Stomach smooth muscle (tissue), 2 donors: Measurements from ENCODE around the gene WNT6.

Experiments used
- H3K27ac ChIP-seq: one replicate; pipeline ENCODE4 v1.7.0; 2013; ENCODE audit warnings: mild to moderate bottlenecking, low read length, inconsistent platforms
- H3K27me3 ChIP-seq, 2 donors: one replicate each; pipeline ENCODE4 v1.7.0; 2013; ENCODE audit warnings: low read length in 2 of 2; ENCODE audit not compliant: insufficient read depth in 2 of 2, control insufficient read depth in 1 of 2
- H3K36me3 ChIP-seq, 2 donors: one replicate each; pipeline ENCODE4 v1.7.0; 2013; ENCODE audit warnings: low read length in 2 of 2; ENCODE audit not compliant: control insufficient read depth in 2 of 2, insufficient read depth in 2 of 2
- H3K4me1 ChIP-seq: one replicate; pipeline ENCODE4 v1.7.0; 2013; ENCODE audit warnings: low read length; ENCODE audit not compliant: control insufficient read depth, insufficient read depth
- H3K4me3 ChIP-seq, 2 donors: one replicate each; pipeline ENCODE4 v1.7.0; 2013; ENCODE audit warnings: low read length in 2 of 2
- H3K9ac ChIP-seq, 2 donors: one replicate each; pipeline ENCODE4 v1.7.0; 2013; ENCODE audit warnings: low read length in 2 of 2, mild to moderate bottlenecking in 1 of 2
- H3K9me3 ChIP-seq, 2 donors: one replicate each; pipeline ENCODE4 v1.7.0; 2013; ENCODE audit warnings: low read length in 2 of 2; ENCODE audit not compliant: control insufficient read depth in 2 of 2
- donor health status: healthy.
- donor health status: Pancreatic carcinoma.

Gene WNT6

GRCh38 chr2:218908721-218909619, 49.4 kb downstream of the WNT6 start:
- peaks cover 4 to 8% of the 10 kb centered on the region in 2 donors for H3K27me3 ChIP-seq
- H3K4me3 ChIP-seq: peak overlapping the region; percentile 79 to 86
- H3K27ac ChIP-seq: peak overlapping the region; percentile 24
- no peaks in the 10 kb centered on the region for H3K36me3 ChIP-seq
- H3K9me3 ChIP-seq: no peaks in the 10 kb centered on the region
- H3K9ac ChIP-seq: peak overlapping the region; percentile 62 to 71
- peaks cover 11% of the 10 kb centered on the region for H3K4me1 ChIP-seq

- H3K9me3 ChIP-seq: no peaks in the 10 kb centered on the region
- H3K27me3 ChIP-seq: peaks cover 2% of the 10 kb centered on the region in 2 donors
- H3K9ac ChIP-seq: no peak overlapping the region
- no peak overlapping the region for H3K27ac ChIP-seq
- peaks cover 11% of the 10 kb centered on the region for H3K4me1 ChIP-seq
- no peaks in the 10 kb centered on the region for H3K36me3 ChIP-seq
- no peak overlapping the region for H3K4me3 ChIP-seq
Measured at GRCh38 chr2:218910741-218911140, 51.1 kb downstream of the WNT6 start.

GRCh38 chr2:218920504-218920903, 60.9 kb downstream of the WNT6 start:
- Histone ChIP-seq H3K9ac (no peak overlapping the region), H3K9me3 (no peaks in the 10 kb centered on the region), H3K4me3 (no peak overlapping the region), H3K4me1 (no peaks in the 10 kb centered on the region), H3K27ac (no peak overlapping the region), H3K27me3 (peaks cover 2 to 3% of the 10 kb centered on the region in 2 donors), H3K36me3 (no peaks in the 10 kb centered on the region)
